Adrenal gland (tissue), 12 donors: ENCODE data around the gene GIGYF1. TPM values are rescaled to one million over a fixed set of nuclear protein-coding genes. Genes with fewer than 3 reads are reported as not detected.

Experiments used
- DNase-seq, 7 donors: peaks; one replicate each; pipeline ENCODE4 v3.0.0-alpha.2; 2019 to 2020
- H3K27ac ChIP-seq, 5 donors: fragments of 200-600 bp; sonication (generic) in 4 of 5; 1 replicate in 3 of 5; 2 replicates in 2 of 5; pipeline versions ENCODE4 v1.5.1 to v1.8.0; 2016 to 2020; ENCODE audit warnings: mild to moderate bottlenecking in 1 of 5
- H3K27me3 ChIP-seq: fragments of 200-600 bp; 2 replicates; pipeline ENCODE4 v1.8.0; 2021
- H3K36me3 ChIP-seq, 2 donors: fragments of 200-600 bp; replicated peaks in 1 of 2; 1 replicate in 1 of 2; 2 replicates in 1 of 2; pipeline versions ENCODE4 v1.5.1 to v1.8.0; 2018 to 2022
- H3K4me1 ChIP-seq, 2 donors: fragments of 200-600 bp; replicated peaks in 1 of 2; 1 replicate in 1 of 2; 2 replicates in 1 of 2; pipeline versions ENCODE4 v1.5.1 to v1.8.0; 2018 to 2021
- H3K4me3 ChIP-seq, 4 donors: fragments of 200-600 bp; sonication (generic) in 3 of 4; one replicate each; pipeline ENCODE4 v1.5.1; 2016 to 2018
- H3K9me3 ChIP-seq, 3 donors: fragments of 200-600 bp; sonication (generic) in 1 of 3; replicated peaks in 1 of 3; 1 replicate in 2 of 3; 2 replicates in 1 of 3; pipeline versions ENCODE4 v1.5.1 to v1.8.0; 2016 to 2021
- POLR2A ChIP-seq, 2 donors: fragments of 450-650 bp; IDR thresholded peaks; one replicate each; pipeline ENCODE4 v1.6.1; 2017; ENCODE audit warnings: antibody characterized with exemption in 2 of 2, mild to moderate bottlenecking in 2 of 2, moderate library complexity in 1 of 2
- WGBS, 4 donors: extraction: QIAGEN DNeasy Blood & Tissue Kit in 2 of 4; methylation state at CpG; one replicate each; pipeline versions ENCODE4 v1.1.5 to v1.1.7; 2013 to 2017; 5-methylcytosine and 5-hydroxymethylcytosine counted together
- intact Hi-C, 2 donors: fragments of 100-400 bp; cut with DNase I; formaldehyde crosslinking; loops; one replicate each; pipeline versions ENCODE4 v1.14.1 to v1.15.0; 2022 to 2023
- polyA plus RNA-seq, 3 donors: library from polyadenylated mRNA; stranded (reverse); fragments of 200-250 nt in 2 of 3; fragments of 350-450 nt in 1 of 3; fragmentation: Illumina TruSeq in 1 of 3; extraction: RNeasy Lipid Tissue Mini Kit (QIAGEN cat#74804) in 1 of 3; gene quantifications; one replicate each; pipeline ENCODE4 v1.2.3, GENCODE V29; 2013 to 2014
- total RNA-seq, 9 donors: library from RNA; depleted of rRNA in 4 of 9; stranded (reverse); fragments of >200 nt in 4 of 9; fragments of 120-200 nt in 1 of 9; fragmentation: NEBNext Ultra II Directional in 1 of 9; extraction: Animal tissue kit (Norgen Biotek cat#: 25700) in 1 of 9; gene quantifications; one replicate each; pipeline versions ENCODE4 v1.1.0 to v1.2.4, GENCODE V29; 2013 to 2023
- TF ChIP-seq, protein P1 (sequence below), 6 experiments: fragments of 450-650 bp in 4 of 6; fragments of 200-600 bp in 2 of 6; sonication (generic) in 1 of 6; IDR thresholded peaks; 1 replicate in 5 of 6; 2 replicates in 1 of 6; pipeline versions ENCODE4 v1.5.1 to v1.8.0; 2016 to 2021; ENCODE audit warnings: antibody characterized with exemption in 6 of 6, mild to moderate bottlenecking in 2 of 6, moderate library complexity in 1 of 6
- donor health status: healthy with polysubstance abuse.
- donor health status: Bipolar disorder and iron deficiency.
- donor health status: DM: yes; HTN: yes; CAD: no.
- donor health status: DM: no; HTN: no; CAD: no.
- donor health status: DM: no; HTN: no; CAD: no.
- donor health status: DM: yes; HTN: yes; CAD: no.

GIGYF1 gene
- total and polyA plus RNA-seq, 12 donors, result 5.4 to 167 (median 25.9) TPM

- no peaks in the 10 kb centered on the region for H3K9me3 ChIP-seq
- H3K4me3 ChIP-seq, result no peak overlapping the region
- no peaks in the 10 kb centered on the region for H3K36me3 ChIP-seq
- no peak overlapping the region for H3K27ac ChIP-seq
- H3K27me3 ChIP-seq, result peaks cover 14% of the 10 kb centered on the region
- H3K4me1 ChIP-seq, result peaks cover 4 to 15% of the 10 kb centered on the region in 2 donors
- TF ChIP-seq, protein P1, sequence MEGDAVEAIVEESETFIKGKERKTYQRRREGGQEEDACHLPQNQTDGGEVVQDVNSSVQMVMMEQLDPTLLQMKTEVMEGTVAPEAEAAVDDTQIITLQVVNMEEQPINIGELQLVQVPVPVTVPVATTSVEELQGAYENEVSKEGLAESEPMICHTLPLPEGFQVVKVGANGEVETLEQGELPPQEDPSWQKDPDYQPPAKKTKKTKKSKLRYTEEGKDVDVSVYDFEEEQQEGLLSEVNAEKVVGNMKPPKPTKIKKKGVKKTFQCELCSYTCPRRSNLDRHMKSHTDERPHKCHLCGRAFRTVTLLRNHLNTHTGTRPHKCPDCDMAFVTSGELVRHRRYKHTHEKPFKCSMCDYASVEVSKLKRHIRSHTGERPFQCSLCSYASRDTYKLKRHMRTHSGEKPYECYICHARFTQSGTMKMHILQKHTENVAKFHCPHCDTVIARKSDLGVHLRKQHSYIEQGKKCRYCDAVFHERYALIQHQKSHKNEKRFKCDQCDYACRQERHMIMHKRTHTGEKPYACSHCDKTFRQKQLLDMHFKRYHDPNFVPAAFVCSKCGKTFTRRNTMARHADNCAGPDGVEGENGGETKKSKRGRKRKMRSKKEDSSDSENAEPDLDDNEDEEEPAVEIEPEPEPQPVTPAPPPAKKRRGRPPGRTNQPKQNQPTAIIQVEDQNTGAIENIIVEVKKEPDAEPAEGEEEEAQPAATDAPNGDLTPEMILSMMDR (IDR thresholded peaks at IDR 0.05), result no peak
- no peak for TF ChIP-seq POLR2A (IDR thresholded peaks at IDR 0.05)
- intact Hi-C loops, result no loop called here
- 64 to 82% (median 76%) methylated on average over 12 to 16 of the region's 16 CpGs for WGBS, 4 donors
- no peak for DNase-seq
These were observed 29.8 kb upstream of the GIGYF1 start for GRCh38 chr7:100723732-100724275.

DNA sequence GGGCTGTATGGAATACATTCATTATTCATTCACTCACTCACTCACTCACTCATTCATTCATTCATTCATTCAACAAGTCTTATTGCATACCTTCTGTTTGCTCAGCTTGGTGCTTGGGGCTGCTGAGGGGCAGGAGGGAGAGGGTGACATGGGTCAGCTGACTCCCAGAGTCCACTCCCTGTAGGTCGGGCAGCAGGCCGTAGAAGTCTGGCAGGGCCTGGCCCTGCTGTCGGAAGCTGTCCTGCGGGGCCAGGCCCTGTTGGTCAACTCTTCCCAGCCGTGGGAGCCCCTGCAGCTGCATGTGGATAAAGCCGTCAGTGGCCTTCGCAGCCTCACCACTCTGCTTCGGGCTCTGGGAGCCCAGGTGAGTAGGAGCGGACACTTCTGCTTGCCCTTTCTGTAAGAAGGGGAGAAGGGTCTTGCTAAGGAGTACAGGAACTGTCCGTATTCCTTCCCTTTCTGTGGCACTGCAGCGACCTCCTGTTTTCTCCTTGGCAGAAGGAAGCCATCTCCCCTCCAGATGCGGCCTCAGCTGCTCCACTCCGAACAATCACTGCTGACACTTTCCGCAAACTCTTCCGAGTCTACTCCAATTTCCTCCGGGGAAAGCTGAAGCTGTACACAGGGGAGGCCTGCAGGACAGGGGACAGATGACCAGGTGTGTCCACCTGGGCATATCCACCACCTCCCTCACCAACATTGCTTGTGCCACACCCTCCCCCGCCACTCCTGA is 28.6 kb upstream of the GIGYF1 start:
- H3K27me3 ChIP-seq, result peaks cover 14% of the 10 kb centered on the region
- H3K9me3 ChIP-seq, result no peaks in the 10 kb centered on the region
- peaks cover 4 to 15% of the 10 kb centered on the region in 2 donors for H3K4me1 ChIP-seq
- intact Hi-C loops, result no loop called here
- no peak for TF ChIP-seq POLR2A (IDR thresholded peaks at IDR 0.05)
- TF ChIP-seq, protein P1 (IDR thresholded peaks at IDR 0.05), result no peak
- no peak overlapping the region for H3K27ac ChIP-seq
- WGBS, 4 donors, result 81 to 89% (median 87%) methylated on average over 16 to 17 of the region's 17 CpGs
- H3K4me3 ChIP-seq, result no peak overlapping the region
- DNase-seq, result no peak
- H3K36me3 ChIP-seq, result no peaks in the 10 kb centered on the region

DNA sequence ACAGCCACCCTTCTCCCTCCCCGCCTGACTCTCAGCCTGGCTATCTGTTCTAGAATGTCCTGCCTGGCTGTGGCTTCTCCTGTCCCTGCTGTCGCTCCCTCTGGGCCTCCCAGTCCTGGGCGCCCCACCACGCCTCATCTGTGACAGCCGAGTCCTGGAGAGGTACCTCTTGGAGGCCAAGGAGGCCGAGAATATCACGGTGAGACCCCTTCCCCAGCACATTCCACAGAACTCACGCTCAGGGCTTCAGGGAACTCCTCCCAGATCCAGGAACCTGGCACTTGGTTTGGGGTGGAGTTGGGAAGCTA is 27.4 kb upstream of the GIGYF1 start:
- no peak overlapping the region for H3K27ac ChIP-seq
- H3K9me3 ChIP-seq, result no peaks in the 10 kb centered on the region
- WGBS, 4 donors, result 71 to 92% (median 83%) methylated on average over 1 to 8 of the region's 8 CpGs; no CpG with 5 or more reads in 1 of the 4 donors
- no peak for DNase-seq
- peaks cover 14% of the 10 kb centered on the region for H3K27me3 ChIP-seq
- no peaks in the 10 kb centered on the region for H3K36me3 ChIP-seq
- TF ChIP-seq, protein P1 (IDR thresholded peaks at IDR 0.05), result no peak
- TF ChIP-seq POLR2A (IDR thresholded peaks at IDR 0.05), result no peak
- intact Hi-C loops, result no loop called here
- H3K4me3 ChIP-seq, result no peak overlapping the region
- peaks cover 4 to 15% of the 10 kb centered on the region in 2 donors for H3K4me1 ChIP-seq

- peaks cover 4 to 13% of the 10 kb centered on the region in 2 donors for H3K4me1 ChIP-seq
- no peaks in the 10 kb centered on the region for H3K9me3 ChIP-seq
- H3K4me3 ChIP-seq, result no peak overlapping the region
- DNase-seq, result no peak
- H3K27ac ChIP-seq, result no peak overlapping the region
- H3K36me3 ChIP-seq, result no peaks in the 10 kb centered on the region
- peaks cover 14% of the 10 kb centered on the region for H3K27me3 ChIP-seq
- no peak for TF ChIP-seq POLR2A (IDR thresholded peaks at IDR 0.05)
- TF ChIP-seq, protein P1 (IDR thresholded peaks at IDR 0.05), result no peak
- WGBS, 4 donors, result 3 to 24% (median 8%) methylated on average over 3 to 56 of the region's 56 CpGs
- intact Hi-C loops, result no loop called here
These were observed 26.8 kb upstream of the GIGYF1 start for GRCh38 chr7:100720671-100721504.
